HG02840 (cell line): ENCODE results near the gene YIPF5.
A peak's percentile ranks its signal among the peaks of the same experiment; 100 is the strongest.

Source experiments
- ATAC-seq: cut with Tn5 transposase; IDR thresholded peaks from one replicate; pipeline ENCODE4 v1.9.1; 2021; ENCODE audit warnings: mild to moderate bottlenecking, moderate library complexity, moderate number of reproducible peaks; ENCODE audit not compliant: unreplicated experiment, low FRiP score

YIPF5 gene

DNA sequence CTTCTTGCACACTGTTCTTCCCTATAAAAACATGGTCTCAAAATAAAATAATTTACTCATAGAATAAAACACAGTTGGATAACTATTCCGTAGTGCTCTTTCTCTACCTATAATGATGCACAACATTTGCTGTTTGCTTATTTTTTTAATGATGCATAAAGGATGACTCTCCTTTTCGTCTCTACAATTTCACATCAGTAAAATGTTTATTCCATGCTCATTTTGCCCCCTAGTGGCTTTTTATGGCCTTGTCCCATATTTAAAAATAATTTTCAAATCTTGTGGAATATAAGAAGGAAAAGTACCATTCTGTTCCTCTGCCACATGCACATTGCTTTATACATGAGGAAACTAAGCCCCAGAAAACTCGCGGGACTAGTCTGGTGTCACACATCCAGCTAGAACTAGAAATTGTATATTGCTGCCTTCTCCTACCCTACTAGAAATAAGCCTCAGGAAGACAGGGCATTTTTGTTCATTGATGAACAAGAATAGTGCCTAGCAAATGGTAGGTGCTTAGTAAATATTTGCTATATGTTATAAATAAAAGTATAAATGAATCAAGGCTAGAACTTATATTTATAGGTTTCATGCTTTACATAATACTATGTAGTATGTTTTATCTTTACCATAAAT is 12.9 kb upstream of the YIPF5 start:
- no peak for ATAC-seq

- ATAC-seq: no peak
These were observed 8.8 kb upstream of the YIPF5 start for GRCh38 chr5:144179226-144179625.

GRCh38 chr5:144177548-144177947 is 7.1 kb upstream of the YIPF5 start:
- no peak for ATAC-seq

DNA sequence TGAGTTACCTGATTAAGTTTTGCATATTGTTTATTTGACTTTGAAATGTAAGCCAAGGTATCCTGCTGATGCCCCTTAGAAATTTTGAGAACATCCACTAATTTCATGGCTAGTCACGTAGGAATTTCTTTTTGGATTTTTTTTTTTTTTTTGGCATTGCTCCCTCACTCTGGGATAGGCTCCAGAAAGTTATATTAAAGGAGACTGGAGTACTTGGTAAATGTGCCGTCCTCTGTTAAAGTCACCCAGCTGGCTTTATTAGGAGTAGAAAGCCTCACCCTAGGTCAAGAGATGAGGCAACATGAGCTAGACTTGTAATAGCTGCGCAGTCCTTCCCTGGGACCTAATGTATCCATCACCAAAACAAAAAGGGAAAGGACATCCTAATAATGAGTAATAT is 3.3 kb upstream of the YIPF5 start:
- no peak for ATAC-seq

GRCh38 chr5:144169904-144170275 is 569 bp downstream of the YIPF5 start:
- ATAC-seq: no peak

DNA sequence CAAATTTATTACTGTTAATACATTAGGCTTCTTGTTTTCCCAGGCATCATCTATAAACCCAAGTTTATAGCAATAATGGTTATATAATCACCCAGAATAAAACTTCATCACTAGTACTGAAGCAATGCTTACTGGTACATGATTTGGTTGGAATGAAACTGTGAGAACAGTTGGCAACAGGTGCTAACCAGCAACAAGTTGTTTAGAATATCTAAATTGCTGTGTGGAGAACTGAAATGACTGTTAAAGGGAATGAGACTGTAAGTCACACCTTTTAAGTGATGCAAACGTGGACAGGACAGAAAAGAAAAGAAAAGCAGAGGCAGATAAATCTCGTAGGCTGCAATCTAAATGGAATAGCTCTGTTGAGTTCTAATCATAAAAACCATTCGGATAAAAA is 2.5 kb downstream of the YIPF5 start:
- ATAC-seq: no peak

- ATAC-seq: no peak
These were observed 3.8 kb downstream of the YIPF5 start for GRCh38 chr5:144166696-144167095.

DNA sequence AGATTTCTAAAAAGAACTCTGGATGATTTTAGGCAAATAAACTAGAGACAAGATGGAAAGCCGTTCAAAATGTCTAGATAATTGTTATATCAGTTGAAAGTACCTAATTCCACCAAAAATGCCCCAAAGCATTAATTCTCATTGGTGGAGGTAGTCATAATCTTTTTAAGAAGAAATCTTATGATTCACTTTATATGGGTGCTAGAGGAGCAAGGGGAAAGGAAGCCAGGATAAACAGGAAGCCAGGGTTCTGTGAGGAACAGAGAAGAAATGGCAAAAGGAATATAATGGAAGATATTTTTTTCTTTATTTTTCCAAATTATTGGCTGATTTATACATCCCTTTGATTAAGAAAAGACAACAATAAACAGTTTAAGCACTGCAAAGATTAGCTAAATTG is 7.8 kb downstream of the YIPF5 start:
- ATAC-seq: no peak

DNA sequence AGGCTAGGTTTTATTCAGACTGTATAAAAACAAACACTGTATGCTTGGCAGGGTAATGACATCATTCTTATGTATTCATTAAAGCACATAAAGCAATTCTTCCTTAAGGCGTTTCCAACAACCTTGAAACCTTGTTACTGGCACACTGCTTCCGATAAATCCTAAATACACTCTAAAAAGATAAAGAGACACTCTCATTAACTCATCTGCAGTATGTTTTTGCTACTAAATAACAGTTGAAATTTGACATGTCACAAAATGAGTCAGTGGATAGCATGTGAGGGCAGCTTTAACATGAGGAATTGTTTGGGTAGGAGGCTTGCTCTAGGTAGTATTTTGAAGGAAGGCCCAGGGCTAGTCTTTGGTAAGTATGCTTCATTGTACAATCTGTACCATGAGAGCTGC is 13.7 kb downstream of the YIPF5 start:
- ATAC-seq: no peak

GRCh38 chr5:144151026-144151425 is 19.4 kb downstream of the YIPF5 start:
- ATAC-seq: no peak

GRCh38 chr5:144144956-144145751 is 25.3 kb downstream of the YIPF5 start:
- ATAC-seq: no peak

GRCh38 chr5:144143625-144144024 is 26.8 kb downstream of the YIPF5 start:
- ATAC-seq: no peak

- ATAC-seq: no peak
These were observed 27.7 kb downstream of the YIPF5 start for GRCh38 chr5:144142824-144143162.

DNA sequence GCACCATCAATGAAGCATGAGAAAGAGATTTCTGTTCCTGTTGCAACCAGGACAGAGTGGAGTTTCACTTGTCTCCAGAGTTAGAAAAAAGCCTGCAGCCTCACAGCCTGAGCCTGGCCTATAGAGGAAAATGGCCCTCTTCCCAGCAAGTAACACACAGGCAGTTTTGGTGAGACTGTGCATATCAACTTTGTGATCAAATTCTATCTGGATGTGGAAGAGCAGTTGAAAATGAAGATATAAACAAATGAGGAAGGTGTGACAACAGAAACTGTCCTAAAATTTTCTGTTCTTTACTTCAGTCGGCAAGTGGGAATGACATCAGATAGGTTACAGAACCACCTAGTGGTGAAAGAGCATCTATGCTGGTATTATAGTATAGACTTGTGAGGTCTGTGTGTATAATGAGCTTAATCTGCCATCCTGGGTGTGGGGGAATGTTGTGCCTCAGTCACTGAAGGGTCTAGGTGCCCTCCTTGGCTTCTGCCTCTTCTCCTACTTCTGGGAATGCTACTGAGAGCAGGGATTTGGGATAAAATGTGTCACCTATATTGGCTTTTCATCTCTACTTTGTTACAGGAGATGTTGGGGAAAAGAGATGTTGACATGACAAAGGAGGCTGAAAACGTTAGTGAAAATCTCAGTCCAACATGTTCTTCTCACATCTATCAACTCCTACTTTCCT is 28.2 kb downstream of the YIPF5 start:
- ATAC-seq: peak; percentile 92

- ATAC-seq: no peak
These were observed 28.9 kb downstream of the YIPF5 start for GRCh38 chr5:144141585-144141984.

GRCh38 chr5:144139586-144139985 is 30.9 kb downstream of the YIPF5 start:
- no peak for ATAC-seq

DNA sequence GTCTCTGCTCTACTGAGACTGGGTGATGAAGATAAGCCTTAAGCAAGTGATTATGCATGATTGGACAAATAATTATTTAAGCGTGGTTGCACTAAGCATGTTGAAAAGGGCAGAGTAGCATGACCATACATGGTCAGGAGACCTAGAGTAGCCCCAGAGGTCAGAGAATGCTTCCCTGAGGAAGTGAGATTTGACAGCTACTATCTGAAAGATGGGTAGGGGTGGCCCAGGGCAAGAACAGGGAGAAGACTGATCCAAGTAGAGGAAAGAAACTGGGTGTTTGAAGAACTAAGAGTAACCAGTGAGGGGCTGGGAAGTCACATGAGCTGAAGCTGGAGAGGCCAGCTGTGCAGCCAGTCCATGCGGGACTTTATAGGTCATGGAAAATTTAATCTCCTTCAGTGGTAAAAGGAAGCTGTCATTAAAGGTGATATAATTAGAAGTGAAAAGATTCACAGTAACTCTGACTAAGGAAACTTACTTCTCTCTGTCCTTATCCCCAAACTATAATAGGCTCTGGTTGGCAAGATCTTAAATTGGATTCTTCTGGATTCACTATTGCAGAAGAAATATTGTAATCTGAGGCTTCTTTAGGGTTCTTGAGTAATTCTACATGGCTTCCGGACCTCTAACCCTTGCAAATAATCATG is 35.2 kb downstream of the YIPF5 start:
- ATAC-seq: no peak

DNA sequence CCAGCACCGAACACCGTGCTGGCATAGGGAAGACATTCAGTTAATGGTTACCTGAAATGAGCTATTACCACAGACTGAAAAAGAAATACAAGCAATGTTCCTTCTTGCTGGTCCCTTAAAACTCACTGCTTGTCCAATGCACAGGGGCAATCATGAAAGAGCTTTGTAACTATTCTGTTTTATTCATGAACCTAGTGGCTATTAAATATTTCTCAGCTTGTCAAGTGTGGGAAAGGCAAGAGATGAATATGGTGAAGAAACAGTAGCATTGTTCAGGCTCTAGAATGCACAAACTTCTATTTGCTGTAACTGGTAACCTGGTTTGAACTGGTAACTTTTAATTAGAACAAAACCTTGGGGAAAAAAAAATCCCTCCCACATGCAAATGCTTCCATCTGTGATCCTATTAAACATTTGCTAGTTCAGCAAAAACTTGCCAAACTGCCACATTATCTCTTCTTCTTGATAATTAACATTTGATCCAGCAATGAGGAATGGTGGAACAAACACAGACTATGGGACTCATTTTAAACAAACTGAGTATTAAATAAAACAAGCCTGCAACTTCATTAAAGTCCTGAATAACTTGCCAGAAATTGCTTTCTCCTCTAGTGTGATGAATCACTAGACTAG is 36.1 kb downstream of the YIPF5 start:
- ATAC-seq: no peak

- no peak for ATAC-seq
These were observed 37.3 kb downstream of the YIPF5 start for GRCh38 chr5:144133050-144133633.

- no peak for ATAC-seq
These were observed 39.2 kb downstream of the YIPF5 start for GRCh38 chr5:144131261-144131660.
